ENCODE data around the gene SKOR1.

SKOR1 gene
- total RNA-seq, result 2.1 reads per million, percentile 4 among the genes with 10 or more reads in this experiment

- no peak for DNase-seq
Observed at GRCh38 chr15:67824976-67825880, at the start of gene SKOR1. TSS of gene SKOR1 (plus strand) at chr15:67825509. CDS start at chr15:67825603, 94 bp downstream.

GRCh38 chr15:67775998-67776397 is 49.3 kb upstream of the SKOR1 start:
- no peak for DNase-seq

- DNase-seq, result no peak
Observed at GRCh38 chr15:67776600-67776999, 48.7 kb upstream of the SKOR1 start.

- no peak for DNase-seq
Observed at GRCh38 chr15:67777071-67777470, 48.2 kb upstream of the SKOR1 start.

- no peak for DNase-seq
Observed at GRCh38 chr15:67777773-67778172, 47.5 kb upstream of the SKOR1 start.

GRCh38 chr15:67778968-67779548 is 46.3 kb upstream of the SKOR1 start:
- DNase-seq, result no peak

- no peak for DNase-seq
Observed at GRCh38 chr15:67779549-67780111, 45.7 kb upstream of the SKOR1 start.

- DNase-seq, result no peak
Observed at GRCh38 chr15:67781061-67781460, 44.2 kb upstream of the SKOR1 start.

- DNase-seq, result no peak
Observed at GRCh38 chr15:67781907-67782690, 43.2 kb upstream of the SKOR1 start.

GRCh38 chr15:67782691-67782991 is 42.7 kb upstream of the SKOR1 start:
- DNase-seq, result no peak

- peak; percentile 19 for DNase-seq
Observed at GRCh38 chr15:67783303-67783702, 42.0 kb upstream of the SKOR1 start.

GRCh38 chr15:67784090-67784781 is 41.1 kb upstream of the SKOR1 start:
- no peak for DNase-seq

- no peak for DNase-seq
Observed at GRCh38 chr15:67784856-67785430, 40.4 kb upstream of the SKOR1 start.

GRCh38 chr15:67785431-67785830 is 39.9 kb upstream of the SKOR1 start:
- no peak for DNase-seq

GRCh38 chr15:67786646-67787045 is 38.7 kb upstream of the SKOR1 start:
- no peak for DNase-seq

- DNase-seq, result no peak
Observed at GRCh38 chr15:67788986-67789385, 36.3 kb upstream of the SKOR1 start.

- DNase-seq, result no peak
Observed at GRCh38 chr15:67790610-67791319, 34.5 kb upstream of the SKOR1 start.

GRCh38 chr15:67792250-67792942 is 32.9 kb upstream of the SKOR1 start:
- DNase-seq, result no peak

GRCh38 chr15:67794832-67795574 is 30.3 kb upstream of the SKOR1 start:
- DNase-seq, result no peak
